Colon (tissue), 2 donors: ENCODE measurements around the gene TAX1BP3.

ENCODE experiments used
- FAIRE-seq: peaks from 2 replicates; lab custom pipeline; 2012; peaks lifted over from hg19 to GRCh38; lab: Jason Lieb, UNC
- donor health status: control.
- donor health status: control.

The TAX1BP3 gene

GRCh38 chr17:3626831-3627768 lies 41.3 kb downstream of the TAX1BP3 start:
- FAIRE-seq: no peak

- no peak for FAIRE-seq
Measured at GRCh38 chr17:3622977-3623594, 45.3 kb downstream of the TAX1BP3 start.

GRCh38 chr17:3621146-3621720 lies 47.1 kb downstream of the TAX1BP3 start:
- FAIRE-seq: no peak

GRCh38 chr17:3615160-3615870 lies 53.1 kb downstream of the TAX1BP3 start:
- no peak for FAIRE-seq

- no peak for FAIRE-seq
Measured at GRCh38 chr17:3613124-3613523, 55.3 kb downstream of the TAX1BP3 start.
